Osteocyte (in vitro differentiated cells): Measurements from ENCODE around the gene SPSB1. TPM values are rescaled to one million over a fixed set of nuclear protein-coding genes. Genes with fewer than 3 reads are reported as not detected.

ENCODE experiments used
- DNase-seq: peaks from one replicate; pipeline ENCODE4 v3.0.0; 2021; ENCODE audit warnings: mixed read lengths; ENCODE audit not compliant: unreplicated experiment; ENCODE audit errors: extremely low spot score
- H3K27ac Mint-ChIP-seq: one replicate; pipeline ENCODE4 v1.8.0; 2021; ENCODE audit warnings: mild to moderate bottlenecking, mixed read lengths; ENCODE audit not compliant: unreplicated experiment
- H3K27me3 Mint-ChIP-seq: one replicate; pipeline ENCODE4 v1.8.0; 2021; ENCODE audit warnings: mixed read lengths; ENCODE audit not compliant: unreplicated experiment
- H3K36me3 Mint-ChIP-seq: one replicate; pipeline ENCODE4 v1.8.0; 2021; ENCODE audit warnings: mixed read lengths; ENCODE audit not compliant: unreplicated experiment
- H3K4me1 Mint-ChIP-seq: one replicate; pipeline ENCODE4 v1.8.0; 2021; ENCODE audit warnings: mixed read lengths; ENCODE audit not compliant: unreplicated experiment
- H3K4me3 Mint-ChIP-seq: one replicate; pipeline ENCODE4 v1.8.0; 2021; ENCODE audit warnings: mild to moderate bottlenecking, moderate library complexity, mixed read lengths; ENCODE audit not compliant: unreplicated experiment
- H3K9me3 Mint-ChIP-seq: one replicate; pipeline ENCODE4 v1.8.0; 2021; ENCODE audit warnings: mixed read lengths; ENCODE audit not compliant: unreplicated experiment
- total RNA-seq: library from RNA; stranded (reverse); gene quantifications from 2 replicates; pipeline ENCODE4 v1.2.1, GENCODE V29; 2021
- TF ChIP-seq, protein P1 (sequence below): fragments of 200-600 bp; sonication (generic); IDR thresholded peaks from 2 replicates; pipeline ENCODE4 v1.5.0; 2021; ENCODE audit warnings: antibody characterized with exemption, mild to moderate bottlenecking, moderate library complexity

The SPSB1 gene
- total RNA-seq, 1 donor from 2014 or later: 52.8 TPM

DNA sequence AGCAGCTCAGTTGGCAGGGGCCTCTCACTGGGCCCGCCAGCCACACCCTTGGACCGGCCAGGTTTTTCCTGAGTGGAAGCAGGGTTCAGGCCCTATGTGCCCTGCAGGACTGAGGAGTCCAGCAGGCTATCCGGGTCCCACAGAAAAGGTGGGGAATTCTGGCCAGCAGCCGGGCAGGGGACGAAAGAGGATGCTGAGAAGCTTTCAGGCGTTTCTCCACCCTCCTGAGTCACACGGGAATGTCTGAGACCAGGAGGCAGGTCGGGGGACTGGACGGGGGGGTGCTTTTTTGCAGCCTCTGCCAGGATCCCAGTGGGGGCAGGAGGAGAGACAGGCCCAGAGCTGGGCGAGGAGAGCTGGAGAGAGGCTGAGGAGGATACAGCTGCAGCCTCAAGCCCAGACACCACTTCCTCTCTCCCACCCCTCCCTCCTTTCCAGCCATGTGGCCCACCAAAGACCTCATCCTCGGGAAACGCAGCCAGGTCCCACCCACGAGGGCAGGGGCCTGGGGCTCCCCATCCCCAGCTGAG lies 105.4 kb downstream of the SPSB1 start:
- no peak overlapping the region for H3K4me3 Mint-ChIP-seq

DNA sequence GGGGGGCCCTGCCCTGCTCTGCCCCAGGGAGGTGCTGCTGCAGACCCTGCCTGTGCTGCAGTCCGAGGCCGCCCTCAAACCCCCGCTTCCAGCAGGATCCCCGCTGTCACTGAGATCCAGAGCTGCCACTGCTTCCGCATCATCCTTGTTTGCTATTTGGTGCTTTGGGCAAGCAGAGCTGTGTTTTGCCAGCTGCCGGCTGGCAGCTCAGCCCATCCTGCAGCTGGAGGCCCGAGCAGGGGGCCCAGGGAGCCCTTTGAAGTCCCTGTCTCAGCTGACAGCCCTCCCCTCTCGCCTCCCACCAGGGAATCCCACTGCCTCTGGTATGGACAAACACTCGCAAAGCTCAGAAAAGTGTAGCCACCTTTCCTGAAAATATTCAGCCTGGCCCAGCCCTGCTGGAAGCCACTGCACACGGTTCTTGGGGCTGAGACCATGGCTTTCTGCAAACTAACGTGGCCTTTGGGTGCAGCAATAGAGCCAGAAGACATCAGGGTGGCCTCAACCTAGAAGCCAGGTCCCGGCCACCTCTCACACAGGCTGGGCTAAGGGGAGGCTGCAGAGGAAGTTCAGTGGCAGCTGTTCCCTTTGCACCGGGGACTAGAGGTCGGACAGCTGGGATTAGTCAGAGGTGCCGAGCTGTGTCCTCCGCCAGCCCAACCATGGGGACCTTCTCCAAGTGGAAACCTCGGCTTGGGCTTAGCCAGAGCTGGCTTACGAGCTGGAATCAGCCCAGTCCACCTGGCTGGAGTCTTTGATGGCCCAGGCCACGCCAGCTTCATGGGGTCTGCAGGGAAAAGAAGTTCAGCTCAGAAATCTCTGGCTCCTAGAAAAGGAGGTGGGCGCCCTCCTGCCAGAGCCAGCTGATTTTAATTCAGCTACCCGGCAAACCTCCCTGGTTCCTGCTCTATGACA lies 107.1 kb downstream of the SPSB1 start:
- peak overlapping the region; percentile 83 for H3K27ac Mint-ChIP-seq
- H3K9me3 Mint-ChIP-seq: peaks cover 5% of the 10 kb centered on the region
- H3K36me3 Mint-ChIP-seq: peaks cover 2% of the 10 kb centered on the region
- DNase-seq: no peak
- H3K27me3 Mint-ChIP-seq: no peaks in the 10 kb centered on the region
- H3K4me3 Mint-ChIP-seq: no peak overlapping the region
- peaks cover 66% of the 10 kb centered on the region for H3K4me1 Mint-ChIP-seq
- TF ChIP-seq, protein P1, sequence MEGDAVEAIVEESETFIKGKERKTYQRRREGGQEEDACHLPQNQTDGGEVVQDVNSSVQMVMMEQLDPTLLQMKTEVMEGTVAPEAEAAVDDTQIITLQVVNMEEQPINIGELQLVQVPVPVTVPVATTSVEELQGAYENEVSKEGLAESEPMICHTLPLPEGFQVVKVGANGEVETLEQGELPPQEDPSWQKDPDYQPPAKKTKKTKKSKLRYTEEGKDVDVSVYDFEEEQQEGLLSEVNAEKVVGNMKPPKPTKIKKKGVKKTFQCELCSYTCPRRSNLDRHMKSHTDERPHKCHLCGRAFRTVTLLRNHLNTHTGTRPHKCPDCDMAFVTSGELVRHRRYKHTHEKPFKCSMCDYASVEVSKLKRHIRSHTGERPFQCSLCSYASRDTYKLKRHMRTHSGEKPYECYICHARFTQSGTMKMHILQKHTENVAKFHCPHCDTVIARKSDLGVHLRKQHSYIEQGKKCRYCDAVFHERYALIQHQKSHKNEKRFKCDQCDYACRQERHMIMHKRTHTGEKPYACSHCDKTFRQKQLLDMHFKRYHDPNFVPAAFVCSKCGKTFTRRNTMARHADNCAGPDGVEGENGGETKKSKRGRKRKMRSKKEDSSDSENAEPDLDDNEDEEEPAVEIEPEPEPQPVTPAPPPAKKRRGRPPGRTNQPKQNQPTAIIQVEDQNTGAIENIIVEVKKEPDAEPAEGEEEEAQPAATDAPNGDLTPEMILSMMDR: no peak

More for the DNA sequence above, 105.4 kb downstream of the SPSB1 start:
- peaks cover 4% of the 10 kb centered on the region for H3K36me3 Mint-ChIP-seq
- H3K27me3 Mint-ChIP-seq: no peaks in the 10 kb centered on the region
- DNase-seq: no peak
- TF ChIP-seq, protein P1: no peak
- peaks cover 5% of the 10 kb centered on the region for H3K9me3 Mint-ChIP-seq
- H3K27ac Mint-ChIP-seq: peak overlapping the region; percentile 82
- H3K4me1 Mint-ChIP-seq: peaks cover 54% of the 10 kb centered on the region

DNA sequence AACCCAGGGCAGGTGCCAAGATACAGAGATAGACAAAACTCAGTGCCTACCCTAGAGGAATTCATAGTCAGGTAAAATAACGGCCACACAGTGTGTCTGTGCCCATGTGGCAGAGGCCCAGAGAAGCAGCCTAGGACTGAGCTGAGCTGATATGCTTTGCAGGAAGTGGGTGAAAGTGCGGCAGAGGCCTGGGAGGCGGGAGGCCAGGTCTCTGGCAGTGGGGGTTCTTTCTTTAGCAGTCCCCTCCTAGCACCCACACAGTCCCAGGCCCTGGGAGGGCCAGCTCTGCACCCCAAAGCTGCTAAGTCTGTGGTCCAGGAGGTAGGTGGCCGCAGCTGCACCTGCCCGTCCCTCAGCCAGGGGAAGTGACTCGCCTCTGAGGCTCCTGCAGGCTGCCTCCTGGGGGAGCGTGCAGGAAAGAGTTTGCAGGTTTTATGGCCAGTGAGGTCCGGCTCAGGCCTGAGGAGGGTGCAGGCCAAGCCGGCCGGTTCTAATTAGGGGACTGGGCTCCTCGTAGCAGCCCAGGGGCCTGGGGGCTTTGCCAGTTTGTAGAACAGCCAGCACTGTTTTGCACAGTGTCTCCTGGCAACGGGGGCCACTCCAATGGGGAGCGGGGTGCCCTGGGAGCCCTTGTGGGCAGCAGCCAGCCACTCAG lies 107.9 kb downstream of the SPSB1 start:
- DNase-seq: no peak
- Mint-ChIP-seq H3K27ac (peak overlapping the region; percentile 83), H3K36me3 (no peaks in the 10 kb centered on the region), H3K4me3 (no peak overlapping the region), H3K27me3 (no peaks in the 10 kb centered on the region), H3K9me3 (no peaks in the 10 kb centered on the region), H3K4me1 (peaks cover 72% of the 10 kb centered on the region)
- TF ChIP-seq, protein P1: no peak

DNA sequence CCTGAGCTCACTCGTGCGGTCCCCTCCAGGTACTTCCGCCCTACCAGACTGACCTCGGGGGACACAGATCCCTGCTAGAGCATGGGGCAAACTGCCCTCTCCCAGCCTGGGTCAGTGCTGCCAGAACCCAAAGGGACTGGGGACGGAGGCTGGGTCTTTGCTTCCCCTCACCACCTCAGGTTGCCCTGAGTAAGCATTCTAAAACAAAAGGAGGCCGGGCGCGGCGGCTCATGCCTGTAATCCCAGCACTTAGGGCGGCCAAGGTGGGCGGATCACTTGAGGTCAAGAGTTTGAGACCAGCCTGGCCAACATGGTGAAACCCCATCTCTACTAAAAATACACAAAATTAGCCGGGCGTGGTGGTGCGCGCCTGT lies 108.4 kb downstream of the SPSB1 start:
- Mint-ChIP-seq H3K27ac (peak overlapping the region; percentile 90), H3K36me3 (no peaks in the 10 kb centered on the region), H3K27me3 (no peaks in the 10 kb centered on the region), H3K9me3 (no peaks in the 10 kb centered on the region), H3K4me3 (no peak overlapping the region), H3K4me1 (peaks cover 72% of the 10 kb centered on the region)
- DNase-seq: no peak
- TF ChIP-seq, protein P1: no peak

DNA sequence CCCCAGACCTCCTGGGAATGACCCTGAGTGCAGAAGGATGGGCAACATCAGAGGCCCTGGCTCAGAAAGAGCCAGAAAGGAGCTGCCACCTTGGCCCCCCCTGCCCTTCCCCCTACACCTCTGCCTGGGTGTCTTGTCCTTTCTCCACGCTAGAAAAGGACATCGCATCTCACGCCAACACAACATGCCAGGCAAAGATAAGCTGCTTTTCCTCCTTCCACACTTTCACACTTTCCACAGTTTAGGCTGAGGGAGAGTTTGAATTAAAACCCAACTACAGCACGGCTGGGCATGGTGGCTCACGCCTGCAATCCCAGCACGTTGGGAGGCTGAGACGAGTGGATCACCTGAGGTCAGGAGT lies 109.5 kb downstream of the SPSB1 start:
- TF ChIP-seq, protein P1: no peak
- DNase-seq: no peak
- H3K4me1 Mint-ChIP-seq: peaks cover 71% of the 10 kb centered on the region
- H3K9me3 Mint-ChIP-seq: no peaks in the 10 kb centered on the region
- no peaks in the 10 kb centered on the region for H3K27me3 Mint-ChIP-seq
- no peak overlapping the region for H3K4me3 Mint-ChIP-seq
- peak overlapping the region; percentile 90 for H3K27ac Mint-ChIP-seq
- H3K36me3 Mint-ChIP-seq: no peaks in the 10 kb centered on the region
